NCI-H82 (cell line): ENCODE data around the gene DCXR.

Experiments
- DNase-seq: peaks from one replicate; lab custom pipeline; 2025; lab: John Stamatoyannopoulos, UW

DCXR gene

DNA sequence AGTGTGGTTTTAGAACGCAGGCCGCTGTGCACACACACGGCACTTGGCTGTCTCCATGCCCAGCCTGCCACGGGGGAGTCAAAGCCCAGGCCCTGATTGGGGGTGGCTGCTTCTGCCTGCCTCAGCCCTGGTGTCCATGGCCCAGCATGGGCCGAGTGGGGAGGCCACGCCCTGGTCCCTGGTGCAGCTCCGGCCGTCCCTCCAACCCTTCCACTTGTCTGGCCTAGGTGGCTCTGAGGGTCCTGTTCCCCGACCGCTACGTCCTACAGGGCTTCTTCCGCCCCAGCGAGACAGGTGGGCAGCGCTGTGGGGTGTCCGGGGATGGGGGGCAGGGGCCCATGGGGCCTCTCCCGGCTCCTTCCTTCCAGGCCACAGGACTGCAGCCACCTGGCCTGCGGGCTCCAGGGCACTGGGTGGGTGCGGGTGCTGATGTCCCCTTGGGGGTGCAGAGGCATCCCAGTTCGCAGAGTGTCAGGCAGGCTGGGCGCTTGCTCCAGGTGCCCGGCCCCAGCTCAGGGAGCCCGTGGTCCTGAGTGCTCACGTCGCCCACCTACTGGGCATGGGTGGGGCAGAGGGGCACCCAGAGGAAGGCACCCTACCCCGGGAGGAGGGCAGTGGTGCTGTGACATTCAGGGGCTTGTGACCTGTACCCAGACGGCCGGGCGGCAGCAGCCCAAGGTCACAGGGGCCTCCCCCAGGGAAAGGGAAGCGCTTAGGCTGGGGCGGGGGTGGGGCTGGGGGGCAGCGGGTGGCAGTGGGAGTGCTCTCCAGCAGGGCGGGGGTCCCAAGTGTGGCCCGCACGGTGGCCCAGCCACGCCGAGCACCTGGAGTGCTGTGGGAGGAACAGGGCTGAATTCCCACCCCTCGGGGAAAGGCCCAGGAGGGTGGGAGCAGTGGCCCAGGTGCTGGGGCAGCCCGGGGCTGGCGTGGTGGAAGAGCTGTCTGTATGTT lies 26.6 kb downstream of the DCXR start:
- no peak for DNase-seq

DNA sequence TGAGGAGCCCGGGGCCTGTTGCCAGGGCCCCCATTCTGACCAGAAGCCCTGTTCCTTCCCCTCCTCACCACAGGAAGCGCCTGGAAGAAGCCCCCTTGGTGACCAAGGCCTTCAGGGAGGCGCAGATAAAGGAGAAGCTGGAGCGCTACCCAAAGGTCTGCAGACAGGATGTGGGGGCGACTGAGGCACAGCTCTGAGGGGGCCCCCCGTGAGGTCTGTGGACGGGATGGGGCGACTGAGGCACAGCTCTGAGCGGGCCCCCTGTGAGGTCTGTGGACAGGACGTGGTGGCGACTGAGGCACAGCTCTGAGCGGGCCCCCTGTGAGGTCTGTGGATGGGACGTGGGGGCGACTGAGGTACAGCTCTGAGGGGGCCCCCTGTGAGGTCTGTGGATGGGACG lies 28.1 kb downstream of the DCXR start:
- no peak for DNase-seq

DNA sequence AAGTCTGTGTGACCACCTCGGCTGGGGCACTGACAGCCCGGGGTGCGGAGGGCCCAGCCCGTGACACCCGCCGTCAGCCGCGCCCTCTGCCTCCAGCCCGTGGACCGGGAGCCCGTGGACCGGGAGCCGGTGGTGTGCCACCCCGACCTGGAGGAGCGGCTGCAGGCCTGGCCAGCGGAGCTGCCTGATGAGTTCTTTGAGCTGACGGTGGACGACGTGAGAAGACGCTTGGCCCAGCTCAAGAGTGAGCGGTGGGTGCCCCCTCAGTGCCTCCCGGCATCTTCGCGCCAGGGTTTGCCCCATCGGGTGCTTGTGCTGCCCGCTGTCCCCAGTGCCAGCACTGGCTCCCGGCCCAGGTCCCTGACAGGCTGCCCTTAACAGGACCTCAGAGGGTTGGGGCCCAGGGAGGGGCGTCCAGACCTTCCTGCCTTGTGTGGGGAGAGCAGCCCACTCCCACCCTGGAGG lies 28.5 kb downstream of the DCXR start:
- no peak for DNase-seq

DNA sequence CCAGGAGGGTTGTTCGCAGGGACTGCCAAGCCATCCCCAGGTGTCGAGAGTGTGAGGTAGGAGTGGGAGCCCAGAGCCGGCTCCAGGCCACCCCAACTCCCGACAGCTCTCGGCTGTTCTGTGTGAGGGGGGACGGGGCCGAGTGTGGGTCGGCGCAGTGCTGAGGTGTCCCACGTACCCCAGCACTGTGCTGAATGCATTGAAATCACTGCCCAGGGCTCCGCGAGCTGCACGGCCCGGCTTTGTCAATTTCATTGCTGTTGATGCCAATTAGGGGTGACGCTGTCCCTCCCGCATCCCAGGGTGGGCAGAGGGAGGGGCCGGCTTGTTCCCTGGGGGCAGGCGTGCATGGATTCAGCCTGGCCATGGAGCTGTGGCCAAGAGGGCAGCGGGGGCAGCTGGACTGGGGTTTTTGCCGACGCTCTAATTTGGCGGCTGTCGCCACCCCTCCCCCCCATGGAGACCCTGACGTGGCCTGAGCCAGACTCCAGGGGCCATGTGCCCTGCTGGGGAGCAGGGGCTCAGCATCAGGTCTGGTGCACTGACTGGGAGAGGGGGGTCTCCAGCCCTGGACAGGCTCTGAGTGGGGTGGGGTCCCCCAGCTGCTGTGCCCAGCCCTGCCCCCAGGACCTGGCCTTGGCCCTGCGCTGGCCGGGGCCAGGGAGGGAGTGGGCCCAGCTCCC lies 29.1 kb downstream of the DCXR start:
- DNase-seq, result no peak

DNA sequence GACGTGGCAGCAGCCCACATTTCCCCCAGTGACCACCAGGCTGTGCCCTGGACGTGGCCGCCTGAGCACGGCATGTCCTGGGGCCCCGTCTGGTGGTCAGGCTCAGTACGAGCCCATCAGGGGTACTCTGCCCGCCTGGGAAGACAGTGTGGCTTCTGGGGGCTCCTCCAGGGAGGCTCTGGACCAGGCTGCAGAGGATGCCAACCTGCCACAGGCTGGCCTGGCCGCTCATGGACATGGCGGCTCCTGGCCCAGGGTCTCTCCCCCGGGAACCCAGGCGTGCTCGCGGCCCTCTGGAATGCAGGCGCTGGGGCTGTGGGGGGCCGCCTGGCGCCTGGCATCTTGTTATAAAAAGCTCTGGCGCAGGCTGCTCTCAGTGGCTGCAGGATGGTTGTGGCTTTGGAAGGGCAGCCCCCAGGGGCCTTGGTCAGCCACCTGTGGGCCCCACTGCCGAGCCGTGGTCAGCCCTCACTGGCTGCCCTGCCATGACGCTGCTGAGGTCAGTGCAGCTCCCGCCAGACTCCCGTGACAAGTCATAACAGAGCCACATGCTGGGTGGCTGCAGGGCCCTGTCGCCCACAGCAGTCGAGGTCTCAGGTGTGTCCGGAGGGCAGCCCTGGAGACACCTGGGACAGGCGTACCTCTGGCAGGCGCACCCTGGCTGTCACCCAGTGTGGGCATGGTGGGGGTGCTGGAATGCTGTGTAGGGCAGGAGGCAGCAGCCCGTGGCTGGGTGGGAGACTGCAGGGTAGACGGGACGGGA lies 29.8 kb downstream of the DCXR start:
- DNase-seq, result no peak

DNA sequence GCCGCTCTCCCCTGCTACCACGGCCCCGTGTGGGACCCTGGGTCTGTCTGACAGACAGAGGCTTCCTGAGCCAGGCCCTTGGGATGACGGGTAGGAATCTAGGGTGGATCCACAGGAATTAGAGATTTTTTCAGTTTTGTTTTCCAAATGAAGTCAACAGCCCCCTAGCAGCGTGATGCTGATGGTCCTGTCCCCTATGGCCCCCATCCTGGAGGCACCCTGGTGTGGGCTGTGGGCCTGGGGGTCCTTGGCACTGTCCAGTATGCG lies 30.3 kb downstream of the DCXR start:
- no peak for DNase-seq

DNA sequence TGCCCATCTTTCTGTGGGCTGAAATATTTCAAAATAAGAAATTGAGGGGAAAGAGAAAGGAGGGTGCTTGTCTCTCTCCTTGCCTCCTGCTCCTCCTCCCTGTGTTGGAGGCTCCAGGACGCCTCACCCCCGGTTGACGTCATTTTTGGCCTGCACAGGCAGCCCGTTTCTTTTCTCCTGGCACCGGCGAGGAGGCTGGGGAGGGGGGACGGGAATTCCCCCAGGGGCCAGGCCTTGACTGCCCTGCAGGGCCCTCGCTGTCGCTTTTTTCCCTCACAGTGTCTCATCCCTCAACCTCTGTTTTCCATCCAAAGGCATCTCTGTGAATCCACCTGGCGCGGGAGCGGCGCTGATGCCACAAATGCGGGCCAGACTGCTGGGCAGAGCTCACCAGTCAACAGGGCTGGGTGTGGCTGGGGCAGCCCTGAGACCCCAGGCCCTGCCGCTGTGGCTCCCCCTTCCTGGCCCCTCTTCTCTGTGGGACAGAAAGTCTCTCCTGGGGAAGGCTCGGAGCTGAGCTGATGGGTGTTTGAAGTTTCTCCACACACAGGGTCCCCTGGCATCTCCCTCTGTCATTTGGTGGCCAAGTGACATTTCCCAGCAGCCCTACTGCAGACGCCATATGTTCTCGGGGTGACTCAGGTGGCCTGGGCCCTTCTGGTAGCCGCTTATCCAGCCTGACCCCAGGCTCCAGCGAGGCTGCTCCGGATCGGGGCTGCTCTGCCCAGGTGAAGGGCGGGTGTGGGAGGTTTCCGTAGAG lies 30.8 kb downstream of the DCXR start:
- no peak for DNase-seq

DNA sequence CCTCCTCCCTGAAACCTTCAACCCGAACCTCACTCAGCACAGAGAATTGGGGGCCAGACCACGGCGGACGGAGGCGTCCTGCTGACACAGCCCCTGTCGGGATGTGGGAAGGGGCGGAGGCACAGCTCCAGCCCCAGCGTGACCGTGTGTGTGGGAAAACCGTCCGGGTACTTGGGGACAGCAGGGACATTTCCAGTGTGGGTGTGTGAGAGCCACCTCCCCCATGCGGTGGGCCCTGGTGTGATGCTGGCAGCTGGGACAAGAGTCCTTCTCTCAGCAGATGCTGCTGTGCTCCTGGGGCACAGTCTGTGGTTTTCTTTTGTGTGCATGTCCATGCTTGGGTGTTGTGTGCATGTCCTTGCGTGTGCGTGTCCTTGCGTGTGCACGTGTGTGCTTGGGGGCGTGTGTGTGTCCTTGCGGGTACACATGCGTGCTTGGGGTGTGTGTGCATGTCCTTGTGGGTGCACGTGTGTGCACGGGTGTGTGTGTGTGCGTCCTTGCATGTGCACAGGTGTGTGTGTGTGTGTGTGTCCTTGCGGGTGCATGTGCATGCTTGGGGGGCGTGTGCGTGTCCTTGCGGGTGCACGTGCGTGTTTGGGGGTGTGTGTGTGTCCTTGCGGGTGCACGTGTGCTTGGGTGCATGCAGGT lies 31.7 kb downstream of the DCXR start:
- no peak for DNase-seq

DNA sequence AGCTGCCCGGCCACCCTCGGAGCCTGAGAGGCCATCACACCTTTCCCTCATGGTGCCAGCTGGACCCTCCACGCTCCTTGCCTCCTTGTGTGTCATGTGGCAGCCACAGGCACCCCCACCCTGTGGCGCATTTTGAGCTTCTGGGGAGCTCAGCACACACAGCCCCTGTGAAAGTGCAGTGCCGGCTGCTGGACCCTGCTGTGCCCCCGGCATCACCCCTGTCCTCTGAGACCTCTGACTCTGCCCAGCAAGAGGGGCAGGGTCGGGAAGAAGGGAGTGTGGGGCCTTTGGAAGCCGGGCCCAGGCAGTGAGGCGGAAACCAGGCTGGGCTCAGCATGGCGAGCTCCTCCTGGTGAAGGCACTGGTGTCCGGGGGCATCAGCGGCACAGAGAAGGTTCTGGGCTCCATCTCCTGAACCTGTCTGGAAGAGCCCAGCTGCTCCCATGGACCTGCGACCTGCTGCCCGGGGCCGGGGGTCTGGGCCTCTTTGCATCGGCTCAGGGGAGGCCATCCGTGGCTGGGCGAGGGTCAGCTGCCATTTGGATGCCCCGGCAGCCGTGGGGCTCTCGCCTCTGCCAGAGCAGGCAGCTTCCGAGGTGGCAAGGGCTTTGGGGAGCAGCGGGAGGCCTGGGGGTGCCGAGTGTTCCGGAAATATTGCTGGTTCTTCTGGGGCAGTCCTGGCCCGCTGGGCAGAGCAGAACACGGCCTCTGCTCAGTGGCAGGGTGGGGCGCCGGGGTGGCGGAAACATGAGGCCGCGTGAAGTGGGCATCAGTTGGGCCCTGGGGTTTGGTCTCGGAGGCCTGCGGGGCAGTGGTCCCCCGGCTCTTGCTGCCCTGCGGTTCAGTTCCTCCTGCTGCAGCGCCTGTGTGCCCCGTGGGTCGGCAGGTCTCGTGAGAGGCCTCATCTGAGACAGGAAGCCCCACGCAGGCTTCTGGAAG lies 32.7 kb downstream of the DCXR start:
- no peak for DNase-seq

DNA sequence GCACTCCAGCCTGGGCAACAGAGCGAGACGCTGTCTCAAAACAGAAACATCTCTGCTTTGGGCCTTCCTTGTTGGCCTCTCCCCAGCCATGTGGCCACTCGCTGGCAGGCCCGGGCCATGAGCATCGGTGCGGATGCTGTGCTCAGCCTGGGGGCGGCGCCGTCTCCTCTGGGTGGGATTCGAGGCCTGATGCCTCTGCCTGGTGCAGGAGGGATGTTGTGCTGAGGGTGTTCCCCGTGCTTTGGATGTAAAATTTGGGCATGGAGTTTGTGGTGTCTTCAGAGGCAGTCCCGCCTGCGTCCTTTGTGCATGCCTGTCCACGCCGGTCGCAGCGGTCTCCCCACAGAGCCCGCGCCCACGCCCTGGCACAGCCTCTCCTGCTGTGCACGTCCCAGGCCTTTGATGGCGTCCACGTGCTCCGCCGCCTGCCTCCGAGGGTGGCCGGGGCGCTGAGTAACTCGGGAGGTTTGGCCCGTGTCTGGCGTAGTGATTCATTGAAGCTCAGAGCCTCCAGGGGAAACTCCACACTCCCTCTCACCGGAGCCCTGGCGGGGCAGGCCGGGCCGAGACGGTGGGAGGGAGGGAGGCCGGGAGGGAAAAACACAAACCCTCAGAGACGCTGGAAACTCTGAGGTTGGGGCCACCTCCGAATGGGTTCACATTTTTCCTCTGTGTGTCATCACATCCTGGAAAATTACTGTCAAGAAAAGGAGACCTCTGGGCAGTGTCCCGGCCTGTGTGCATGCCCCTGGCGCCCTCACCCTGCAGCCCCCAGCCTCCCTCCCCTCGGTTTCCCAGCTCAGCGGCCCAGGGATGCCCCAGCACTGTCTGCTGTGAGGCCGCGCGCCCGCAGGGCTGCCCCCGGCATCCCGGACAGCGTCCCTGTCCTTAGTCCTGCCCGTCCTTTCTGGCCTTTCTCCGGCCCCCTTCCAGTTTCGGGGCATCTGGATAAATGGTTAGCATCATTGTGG lies 33.8 kb downstream of the DCXR start:
- DNase-seq, result no peak

DNA sequence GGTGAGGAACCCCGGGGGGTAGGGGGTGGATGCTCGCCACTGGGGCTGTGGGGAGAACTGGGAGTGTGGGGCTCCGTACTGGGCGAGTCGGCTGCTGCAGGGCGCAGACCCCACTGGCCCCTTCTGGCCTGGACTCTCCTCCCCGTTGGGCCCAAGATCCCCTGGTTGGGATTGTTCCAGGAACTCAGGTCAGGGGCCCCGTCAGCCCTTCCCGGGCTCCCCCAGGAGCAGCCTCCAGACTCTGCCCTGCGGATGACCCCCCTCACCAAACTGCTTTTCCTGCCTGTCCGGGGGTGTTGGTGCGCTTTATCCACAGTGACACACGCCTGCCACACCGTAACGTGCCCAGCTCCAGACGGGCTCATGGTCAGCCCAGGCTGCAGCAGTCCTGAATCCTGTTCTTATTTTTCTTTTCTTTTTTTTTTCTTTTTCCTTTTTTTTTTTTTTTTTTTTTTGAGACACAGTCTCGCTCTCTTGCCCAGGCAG lies 35.9 kb downstream of the DCXR start:
- no peak for DNase-seq

DNA sequence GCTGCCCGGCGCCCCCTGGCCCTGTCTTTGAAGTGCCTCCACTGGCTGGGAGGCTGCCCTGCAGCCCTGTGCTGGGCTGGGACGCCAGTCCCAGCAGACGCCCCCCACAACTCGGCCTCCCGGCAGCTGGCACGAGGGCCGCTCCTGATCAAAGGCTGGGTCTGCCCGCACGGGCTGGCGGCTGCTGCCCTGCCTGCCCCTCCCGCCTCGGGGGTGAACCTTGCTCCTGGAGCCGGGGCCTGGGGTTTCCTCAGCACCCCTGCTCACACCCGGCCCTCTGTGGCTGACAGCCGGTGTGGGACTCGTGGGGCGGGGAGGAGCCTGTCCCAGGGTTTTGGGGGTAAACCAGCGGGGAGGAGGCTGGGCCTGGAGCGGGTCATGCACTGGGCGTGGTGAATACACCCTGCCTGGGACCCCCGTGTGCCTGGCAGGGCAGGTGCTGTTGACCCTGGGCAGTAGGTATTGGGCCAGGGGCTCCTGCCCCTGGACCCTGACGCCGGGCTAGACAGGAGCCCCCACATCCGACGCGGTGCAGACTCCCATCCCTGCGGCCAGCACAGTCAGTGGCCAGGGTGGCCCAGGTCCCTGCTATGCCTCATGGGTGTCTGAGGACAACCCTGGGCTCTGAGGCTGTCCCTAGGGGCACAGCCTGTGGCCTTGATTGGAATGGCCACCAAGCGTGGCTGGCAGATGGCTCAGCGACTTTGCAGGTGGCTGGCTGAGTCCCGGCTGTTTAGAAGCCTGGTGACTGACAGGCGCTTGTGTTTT lies 36.5 kb downstream of the DCXR start:
- DNase-seq, result peak; percentile 61

DNA sequence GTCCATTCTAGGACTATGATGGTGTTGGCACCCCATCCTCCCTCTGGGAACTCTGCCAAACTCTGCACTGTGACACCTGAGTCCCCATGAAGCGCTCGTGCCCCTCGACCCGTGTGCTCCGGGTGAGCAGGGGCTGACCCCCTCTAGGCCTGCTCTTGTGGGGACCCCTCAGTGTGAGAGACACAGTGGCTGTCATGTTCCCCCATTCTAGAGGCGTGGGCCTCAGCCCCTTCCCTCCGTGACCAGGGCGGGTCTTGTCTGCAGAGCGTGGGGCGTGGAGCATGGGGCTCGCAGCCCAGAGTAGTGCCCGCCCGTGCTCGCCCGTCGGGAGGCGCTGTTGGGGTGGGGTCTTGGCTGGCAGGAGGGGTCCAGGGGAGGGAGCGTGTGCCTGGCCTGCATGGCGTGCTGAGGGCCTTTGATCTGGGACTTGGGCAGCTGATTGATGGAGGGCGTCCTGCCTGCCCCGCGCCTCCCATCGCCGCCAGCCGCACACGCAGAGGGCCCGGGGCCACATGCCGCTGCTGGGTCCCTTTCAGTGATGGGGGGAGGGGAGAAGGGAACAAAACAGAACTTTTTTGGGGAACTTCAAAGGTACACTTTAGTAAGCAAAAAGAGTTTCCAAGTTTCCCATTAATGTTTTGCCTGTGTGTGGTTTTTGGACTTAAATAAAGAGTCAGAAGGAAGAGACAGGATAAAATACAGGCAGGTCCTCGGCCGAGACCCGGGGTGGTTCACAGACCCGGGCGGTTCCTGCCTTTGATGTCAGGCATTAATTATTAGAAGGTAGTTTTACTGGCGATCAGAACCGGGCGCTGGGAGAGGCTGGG lies 37.3 kb downstream of the DCXR start:
- DNase-seq, result no peak

DNA sequence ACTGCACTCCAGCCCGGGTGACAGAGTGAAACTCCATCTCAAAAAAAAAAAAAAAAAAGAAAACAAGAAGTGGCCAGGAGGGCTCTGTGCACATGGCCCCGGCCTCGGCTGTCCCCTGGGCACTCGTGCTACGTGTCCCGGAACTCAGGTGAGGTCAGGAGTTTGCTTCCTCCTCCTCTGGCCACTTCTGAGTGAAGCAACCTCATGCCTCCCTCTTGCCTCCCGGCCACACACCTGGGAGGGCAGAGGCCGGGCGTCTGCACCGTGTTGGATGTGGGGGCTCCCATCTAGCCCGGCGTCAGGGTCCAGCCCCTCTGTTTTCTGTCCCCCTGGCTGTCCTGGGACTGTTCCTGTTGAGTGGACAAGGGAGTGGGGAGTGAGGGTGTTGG lies 37.9 kb downstream of the DCXR start:
- no peak for DNase-seq

DNA sequence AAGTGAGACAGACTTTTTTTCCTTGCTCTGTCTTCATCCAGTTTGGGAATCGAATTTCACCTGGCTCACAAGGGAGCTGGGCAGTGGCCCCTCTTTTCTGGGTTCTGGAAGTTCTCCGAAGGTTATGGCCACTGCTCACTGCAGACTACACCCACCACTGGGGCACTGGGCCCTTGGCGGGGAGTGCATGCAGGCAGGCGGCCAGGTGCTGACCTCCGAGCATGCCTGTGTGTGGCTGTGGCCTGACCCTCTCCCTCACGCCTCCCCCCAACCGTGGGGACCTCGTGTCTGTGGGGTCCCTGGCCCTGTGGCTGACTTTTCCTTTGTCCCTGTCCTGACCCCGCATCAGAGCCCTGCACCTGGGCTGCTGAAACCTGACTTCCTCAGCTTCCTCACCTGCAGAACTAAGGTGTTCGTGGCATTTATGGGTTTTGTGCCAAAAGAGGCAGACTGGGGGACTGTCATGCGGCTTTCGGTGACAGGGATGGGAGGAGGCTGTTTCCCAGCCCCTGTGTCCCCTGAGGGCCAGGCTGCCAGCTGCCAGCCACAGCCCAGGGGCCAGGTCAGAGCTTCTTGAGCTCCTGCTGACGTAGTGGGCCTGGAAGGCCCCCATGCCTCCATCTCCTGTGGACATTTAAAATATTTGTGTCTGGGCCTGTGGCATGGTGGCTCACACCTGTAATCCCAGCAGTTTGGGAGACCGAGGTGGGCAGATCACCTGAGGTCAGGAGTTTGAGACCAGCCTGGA lies 38.6 kb downstream of the DCXR start:
- no peak for DNase-seq

DNA sequence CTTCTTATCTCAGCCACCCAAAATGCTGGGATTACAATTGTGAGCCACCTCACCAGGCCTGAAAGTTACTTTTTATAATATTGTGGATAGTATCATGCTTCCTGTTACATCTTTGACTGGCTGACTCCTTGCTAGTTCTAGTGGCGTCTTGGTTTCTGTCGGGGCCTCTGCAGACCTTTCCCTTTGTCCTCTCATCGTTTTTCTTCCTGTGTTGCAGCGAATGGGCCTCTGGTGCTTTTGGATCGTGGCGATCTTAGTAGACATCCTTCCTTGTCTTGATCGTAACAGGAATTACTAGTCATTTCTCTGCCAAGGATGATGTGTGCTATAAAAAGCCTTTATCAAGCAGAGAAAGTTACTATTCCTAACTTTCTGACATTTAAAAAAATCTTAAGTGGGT lies 39.3 kb downstream of the DCXR start:
- DNase-seq, result no peak
